Suprapubic skin (tissue), 4 donors: Measurements from ENCODE around the gene TMEM215. TPM values are rescaled to one million over a fixed set of nuclear protein-coding genes. Genes with fewer than 3 reads are reported as not detected.

ENCODE experiments used
- DNase-seq, 2 donors: peaks; one replicate each; pipeline ENCODE4 v3.0.0-alpha.2; 2019; ENCODE audit warnings: low spot score in 2 of 2
- H3K27ac ChIP-seq: fragments of 200-600 bp; sonication (generic); one replicate; pipeline ENCODE4 v1.5.1; 2019
- H3K27me3 ChIP-seq: fragments of 200-600 bp; sonication (generic); one replicate; pipeline ENCODE4 v1.5.1; 2019
- H3K36me3 ChIP-seq: fragments of 200-600 bp; sonication (generic); one replicate; pipeline ENCODE4 v1.5.1; 2019
- H3K4me1 ChIP-seq: fragments of 200-600 bp; sonication (generic); one replicate; pipeline ENCODE4 v1.5.1; 2019
- H3K4me3 ChIP-seq: fragments of 200-600 bp; sonication (generic); one replicate; pipeline ENCODE4 v1.5.1; 2019; ENCODE audit warnings: mild to moderate bottlenecking
- H3K9me3 ChIP-seq: fragments of 200-600 bp; sonication (generic); one replicate; pipeline ENCODE4 v1.5.1; 2019
- EP300 ChIP-seq: sonication (generic); formaldehyde crosslinking; IDR thresholded peaks from one replicate; pipeline ENCODE4 v1.6.1; 2017; ENCODE audit warnings: antibody characterized with exemption
- POLR2A ChIP-seq, 2 donors: fragments of 450-650 bp; IDR thresholded peaks; one replicate each; pipeline ENCODE4 v1.6.1; 2017; ENCODE audit warnings: antibody characterized with exemption in 2 of 2, mild to moderate bottlenecking in 2 of 2, moderate library complexity in 2 of 2
- POLR2AphosphoS5 ChIP-seq, 3 donors: sonication (generic); formaldehyde crosslinking; IDR thresholded peaks; one replicate each; pipeline ENCODE4 v1.6.1; 2017; ENCODE audit warnings: antibody characterized with exemption in 3 of 3
- WGBS: methylation state at CpG from one replicate; pipeline ENCODE4 v1.1.5; 2018; 5-methylcytosine and 5-hydroxymethylcytosine counted together
- total RNA-seq, 4 donors: library from RNA; depleted of rRNA; stranded (reverse); fragments of >200 nt; gene quantifications; one replicate each; pipeline ENCODE4 v1.1.0, GENCODE V29; 2016
- TF ChIP-seq, protein P1 (sequence below), 2 donors: fragments of 200-600 bp in 1 of 2; fragments of 450-650 bp in 1 of 2; sonication (generic) in 1 of 2; IDR thresholded peaks; one replicate each; pipeline ENCODE4 v1.5.1; 2016 to 2019; ENCODE audit warnings: antibody characterized with exemption in 2 of 2, mild to moderate bottlenecking in 1 of 2, moderate library complexity in 1 of 2

Gene TMEM215
- total RNA-seq, 4 donors from 2014 or later = 0.31 TPM; not detected in 3

GRCh38 chr9:32742296-32742695 lies 41.0 kb upstream of the TMEM215 start:
- H3K9me3 ChIP-seq = no peaks in the 10 kb centered on the region
- no peak overlapping the region for H3K27ac ChIP-seq
- no peak overlapping the region for H3K4me3 ChIP-seq
- no peaks in the 10 kb centered on the region for H3K4me1 ChIP-seq
- H3K36me3 ChIP-seq = no peaks in the 10 kb centered on the region
- WGBS = 45% methylated on average over 2 of the region's 2 CpGs
- no peak for DNase-seq
- TF ChIP-seq POLR2A (IDR thresholded peaks at IDR 0.05) (no peak), EP300 (no peak), POLR2AphosphoS5 (IDR thresholded peaks at IDR 0.05) (no peak)
- TF ChIP-seq, protein P1, sequence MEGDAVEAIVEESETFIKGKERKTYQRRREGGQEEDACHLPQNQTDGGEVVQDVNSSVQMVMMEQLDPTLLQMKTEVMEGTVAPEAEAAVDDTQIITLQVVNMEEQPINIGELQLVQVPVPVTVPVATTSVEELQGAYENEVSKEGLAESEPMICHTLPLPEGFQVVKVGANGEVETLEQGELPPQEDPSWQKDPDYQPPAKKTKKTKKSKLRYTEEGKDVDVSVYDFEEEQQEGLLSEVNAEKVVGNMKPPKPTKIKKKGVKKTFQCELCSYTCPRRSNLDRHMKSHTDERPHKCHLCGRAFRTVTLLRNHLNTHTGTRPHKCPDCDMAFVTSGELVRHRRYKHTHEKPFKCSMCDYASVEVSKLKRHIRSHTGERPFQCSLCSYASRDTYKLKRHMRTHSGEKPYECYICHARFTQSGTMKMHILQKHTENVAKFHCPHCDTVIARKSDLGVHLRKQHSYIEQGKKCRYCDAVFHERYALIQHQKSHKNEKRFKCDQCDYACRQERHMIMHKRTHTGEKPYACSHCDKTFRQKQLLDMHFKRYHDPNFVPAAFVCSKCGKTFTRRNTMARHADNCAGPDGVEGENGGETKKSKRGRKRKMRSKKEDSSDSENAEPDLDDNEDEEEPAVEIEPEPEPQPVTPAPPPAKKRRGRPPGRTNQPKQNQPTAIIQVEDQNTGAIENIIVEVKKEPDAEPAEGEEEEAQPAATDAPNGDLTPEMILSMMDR (IDR thresholded peaks at IDR 0.05) = no peak
- no peaks in the 10 kb centered on the region for H3K27me3 ChIP-seq

DNA sequence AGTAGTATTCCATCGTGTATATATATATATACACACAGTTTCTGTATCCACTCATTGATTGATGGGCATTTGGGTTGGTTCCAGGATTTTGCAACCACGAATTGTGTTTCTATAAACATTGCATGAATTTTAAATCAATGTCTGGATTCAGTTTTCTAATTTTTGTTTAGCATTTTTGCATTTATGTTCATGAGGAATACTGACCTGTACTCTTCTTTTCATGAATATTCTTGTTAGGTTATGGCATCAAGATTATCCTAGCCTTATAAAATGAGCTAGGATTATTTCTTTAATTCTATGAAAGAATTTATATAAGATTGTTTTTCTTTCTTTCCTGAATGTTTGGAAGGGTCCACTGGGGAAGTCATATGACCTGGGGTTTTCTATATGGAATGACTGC lies 35.3 kb upstream of the TMEM215 start:
- H3K4me3 ChIP-seq = no peak overlapping the region
- no peak for TF ChIP-seq EP300
- TF ChIP-seq, protein P1 (IDR thresholded peaks at IDR 0.05) = no peak
- TF ChIP-seq POLR2A (IDR thresholded peaks at IDR 0.05) = no peak
- no peak for TF ChIP-seq POLR2AphosphoS5 (IDR thresholded peaks at IDR 0.05)
- H3K27me3 ChIP-seq = no peaks in the 10 kb centered on the region
- no peak for DNase-seq
- no peaks in the 10 kb centered on the region for H3K4me1 ChIP-seq
- no peak overlapping the region for H3K27ac ChIP-seq
- WGBS = 63% methylated on average over 2 of the region's 2 CpGs
- no peaks in the 10 kb centered on the region for H3K9me3 ChIP-seq
- H3K36me3 ChIP-seq = no peaks in the 10 kb centered on the region

- no peaks in the 10 kb centered on the region for H3K27me3 ChIP-seq
- no peak for DNase-seq
- H3K4me3 ChIP-seq = no peak overlapping the region
- no peaks in the 10 kb centered on the region for H3K4me1 ChIP-seq
- no peaks in the 10 kb centered on the region for H3K9me3 ChIP-seq
- 91% methylated on average over 22 of the region's 22 CpGs for WGBS
- no peaks in the 10 kb centered on the region for H3K36me3 ChIP-seq
- no peak for TF ChIP-seq POLR2A (IDR thresholded peaks at IDR 0.05)
- no peak for TF ChIP-seq POLR2AphosphoS5 (IDR thresholded peaks at IDR 0.05)
- TF ChIP-seq, protein P1 (IDR thresholded peaks at IDR 0.05) = no peak
- no peak for TF ChIP-seq EP300
- H3K27ac ChIP-seq = no peak overlapping the region
Observed at GRCh38 chr9:32755730-32756129, 27.6 kb upstream of the TMEM215 start.

GRCh38 chr9:32764139-32764538 lies 19.2 kb upstream of the TMEM215 start:
- no peaks in the 10 kb centered on the region for H3K27me3 ChIP-seq
- H3K36me3 ChIP-seq = no peaks in the 10 kb centered on the region
- no peaks in the 10 kb centered on the region for H3K4me1 ChIP-seq
- no peak for DNase-seq
- TF ChIP-seq, protein P1 (IDR thresholded peaks at IDR 0.05) = no peak
- TF ChIP-seq POLR2A (IDR thresholded peaks at IDR 0.05) (no peak), POLR2AphosphoS5 (IDR thresholded peaks at IDR 0.05) (no peak), EP300 (no peak)
- no peak overlapping the region for H3K4me3 ChIP-seq
- no peak overlapping the region for H3K27ac ChIP-seq
- 93% methylated on average over 5 of the region's 5 CpGs for WGBS
- H3K9me3 ChIP-seq = no peaks in the 10 kb centered on the region

DNA sequence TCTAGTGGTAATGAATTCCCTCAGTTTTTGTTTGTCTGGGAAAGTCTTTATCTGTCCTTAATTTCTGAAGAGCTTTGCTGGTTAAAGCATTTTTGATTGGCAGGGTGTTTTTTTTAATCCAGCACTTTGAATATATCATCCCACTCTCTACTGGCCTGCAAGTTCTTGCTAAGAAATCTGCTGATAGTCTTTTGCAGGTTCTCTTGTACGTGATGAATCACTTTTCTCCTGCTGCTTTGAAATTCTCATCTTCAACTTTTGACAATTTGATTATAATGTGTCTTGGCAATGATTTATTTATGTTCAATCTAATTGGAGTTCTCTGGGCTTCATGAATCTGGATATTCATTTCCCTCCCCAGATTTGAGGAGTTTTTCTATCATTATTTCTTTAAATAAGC lies 8.1 kb upstream of the TMEM215 start:
- Histone ChIP-seq H3K4me3 (no peak overlapping the region), H3K36me3 (no peaks in the 10 kb centered on the region), H3K4me1 (no peaks in the 10 kb centered on the region), H3K9me3 (peaks cover 6% of the 10 kb centered on the region), H3K27me3 (peaks cover 3% of the 10 kb centered on the region), H3K27ac (no peak overlapping the region)
- WGBS = 76% methylated on average over 1 of the region's 1 CpG
- no peak for DNase-seq
- no peak for TF ChIP-seq POLR2AphosphoS5 (IDR thresholded peaks at IDR 0.05)
- TF ChIP-seq POLR2A (IDR thresholded peaks at IDR 0.05) = no peak
- TF ChIP-seq, protein P1 (IDR thresholded peaks at IDR 0.05) = no peak
- no peak for TF ChIP-seq EP300
